ENCODE data around the gene GMDS.

The GMDS gene

GRCh38 chr6:1595271-1596087 is 649.9 kb downstream of the GMDS start:
- H3K4me1 ChIP-seq (ENCODE audit: insufficient read depth, low read length) = peaks cover 13% of the 10 kb centered on the region; the same call in 1 of the 2 replicates
- no peaks in the 10 kb centered on the region for H3K9me3 ChIP-seq (ENCODE audit: control insufficient read depth, insufficient read depth, low read length)
- no peak overlapping the region for H3K9ac ChIP-seq (ENCODE audit: low read depth, low read length)
- no peaks in the 10 kb centered on the region for H3K36me3 ChIP-seq (ENCODE audit: insufficient read depth, low read length)

- Histone ChIP-seq H3K9ac (ENCODE audit: low read depth, low read length) (no peak overlapping the region), H3K9me3 (ENCODE audit: control insufficient read depth, insufficient read depth, low read length) (no peaks in the 10 kb centered on the region), H3K36me3 (ENCODE audit: insufficient read depth, low read length) (no peaks in the 10 kb centered on the region), H3K4me1 (ENCODE audit: insufficient read depth, low read length) (peaks cover 13% of the 10 kb centered on the region; the same call in 1 of the 2 replicates)
Measured at GRCh38 chr6:1594445-1595200, 650.8 kb downstream of the GMDS start.

- Histone ChIP-seq H3K9me3 (ENCODE audit: control insufficient read depth, insufficient read depth, low read length) (no peaks in the 10 kb centered on the region), H3K4me1 (ENCODE audit: insufficient read depth, low read length) (peaks cover 13% of the 10 kb centered on the region; the same call in 1 of the 2 replicates), H3K36me3 (ENCODE audit: insufficient read depth, low read length) (no peaks in the 10 kb centered on the region), H3K9ac (ENCODE audit: low read depth, low read length) (no peak overlapping the region)
Measured at GRCh38 chr6:1593958-1594314, 651.5 kb downstream of the GMDS start.

DNA sequence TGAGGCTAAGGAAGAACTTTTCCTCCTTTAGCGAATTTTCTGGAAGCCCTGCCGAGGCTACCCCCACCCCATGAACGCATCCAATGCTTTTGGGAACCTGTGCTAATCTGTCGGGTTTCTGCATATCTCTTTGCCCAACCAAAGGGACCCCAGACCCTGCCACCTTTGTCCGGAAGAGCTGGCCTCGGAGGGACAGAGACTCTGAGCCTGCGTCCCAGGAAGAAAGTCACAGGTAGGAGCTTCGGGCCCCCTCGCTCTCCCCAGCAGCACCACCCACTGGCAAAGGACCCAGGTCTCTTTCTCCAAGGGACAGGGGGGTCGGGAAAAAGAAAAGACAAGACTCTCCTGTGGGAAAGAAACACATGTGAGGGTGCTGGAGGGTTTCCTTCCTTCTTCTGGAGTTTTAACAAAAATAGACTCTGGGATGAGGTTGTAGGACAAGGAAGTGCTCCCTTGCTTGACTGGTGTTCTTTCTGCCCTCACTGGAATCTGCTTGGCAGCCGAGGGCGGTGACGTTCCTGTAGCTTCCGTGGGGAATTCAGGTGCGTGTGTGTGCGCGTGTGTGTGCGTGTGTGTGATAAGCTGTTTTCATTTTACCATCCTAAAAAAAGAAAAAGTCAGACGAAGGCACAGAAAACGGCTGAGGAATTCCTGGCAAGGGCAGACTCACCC is 652.0 kb downstream of the GMDS start:
- no peak overlapping the region for H3K9ac ChIP-seq (ENCODE audit: low read depth, low read length)
- H3K4me1 ChIP-seq (ENCODE audit: insufficient read depth, low read length) = peaks cover 13% of the 10 kb centered on the region; the same call in 1 of the 2 replicates
- no peaks in the 10 kb centered on the region for H3K36me3 ChIP-seq (ENCODE audit: insufficient read depth, low read length)
- no peaks in the 10 kb centered on the region for H3K9me3 ChIP-seq (ENCODE audit: control insufficient read depth, insufficient read depth, low read length)

DNA sequence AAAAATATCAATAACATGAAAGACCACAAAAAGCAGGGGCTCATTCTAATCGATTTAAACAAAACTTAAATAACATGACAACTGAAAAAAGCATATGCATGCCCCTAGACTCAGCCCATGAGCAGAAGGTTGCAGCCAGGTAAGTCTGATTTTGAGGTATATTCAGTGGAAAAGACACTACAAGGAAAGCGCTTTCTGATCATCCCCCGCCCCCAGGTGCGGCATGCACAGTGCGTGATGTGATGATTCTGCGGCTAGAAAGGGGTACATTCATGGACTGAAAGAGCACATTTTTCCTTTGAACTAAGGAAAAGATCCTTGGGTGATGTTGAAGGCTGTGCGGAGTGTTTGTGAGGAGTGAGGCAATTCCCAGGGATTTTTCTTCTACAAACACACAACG is 652.6 kb downstream of the GMDS start:
- Histone ChIP-seq H3K9ac (ENCODE audit: low read depth, low read length) (no peak overlapping the region), H3K9me3 (ENCODE audit: control insufficient read depth, insufficient read depth, low read length) (no peaks in the 10 kb centered on the region), H3K4me1 (ENCODE audit: insufficient read depth, low read length) (peaks cover 11% of the 10 kb centered on the region; the same call in 1 of the 2 replicates), H3K36me3 (ENCODE audit: insufficient read depth, low read length) (no peaks in the 10 kb centered on the region)

- Histone ChIP-seq H3K9me3 (ENCODE audit: control insufficient read depth, insufficient read depth, low read length) (no peaks in the 10 kb centered on the region), H3K36me3 (ENCODE audit: insufficient read depth, low read length) (no peaks in the 10 kb centered on the region), H3K9ac (ENCODE audit: low read depth, low read length) (no peak overlapping the region), H3K4me1 (ENCODE audit: insufficient read depth, low read length) (peaks cover 9% of the 10 kb centered on the region; the same call in 1 of the 2 replicates)
Measured at GRCh38 chr6:1591926-1592325, 653.5 kb downstream of the GMDS start.

GRCh38 chr6:1591243-1591642 is 654.2 kb downstream of the GMDS start:
- H3K4me1 ChIP-seq (ENCODE audit: insufficient read depth, low read length) = 0 out of 2 replicates have a peak, but pooled peaks cover 3% of the 10 kb centered on the region

GRCh38 chr6:1590580-1590979 is 654.8 kb downstream of the GMDS start:
- H3K36me3 ChIP-seq (ENCODE audit: insufficient read depth, low read length) = no peaks in the 10 kb centered on the region
- H3K4me1 ChIP-seq (ENCODE audit: insufficient read depth, low read length) = no peaks in the 10 kb centered on the region
- no peak overlapping the region for H3K9ac ChIP-seq (ENCODE audit: low read depth, low read length)
- no peaks in the 10 kb centered on the region for H3K9me3 ChIP-seq (ENCODE audit: control insufficient read depth, insufficient read depth, low read length)

More at GRCh38 chr6:1591243-1591642, 654.2 kb downstream of the GMDS start:
- no peak overlapping the region for H3K9ac ChIP-seq (ENCODE audit: low read depth, low read length)
- H3K36me3 ChIP-seq (ENCODE audit: insufficient read depth, low read length) = no peaks in the 10 kb centered on the region
- no peaks in the 10 kb centered on the region for H3K9me3 ChIP-seq (ENCODE audit: control insufficient read depth, insufficient read depth, low read length)

- no peaks in the 10 kb centered on the region for H3K4me1 ChIP-seq (ENCODE audit: insufficient read depth, low read length)
- H3K9me3 ChIP-seq (ENCODE audit: control insufficient read depth, insufficient read depth, low read length) = no peaks in the 10 kb centered on the region
Measured at GRCh38 chr6:1589208-1589607, 656.2 kb downstream of the GMDS start.

DNA sequence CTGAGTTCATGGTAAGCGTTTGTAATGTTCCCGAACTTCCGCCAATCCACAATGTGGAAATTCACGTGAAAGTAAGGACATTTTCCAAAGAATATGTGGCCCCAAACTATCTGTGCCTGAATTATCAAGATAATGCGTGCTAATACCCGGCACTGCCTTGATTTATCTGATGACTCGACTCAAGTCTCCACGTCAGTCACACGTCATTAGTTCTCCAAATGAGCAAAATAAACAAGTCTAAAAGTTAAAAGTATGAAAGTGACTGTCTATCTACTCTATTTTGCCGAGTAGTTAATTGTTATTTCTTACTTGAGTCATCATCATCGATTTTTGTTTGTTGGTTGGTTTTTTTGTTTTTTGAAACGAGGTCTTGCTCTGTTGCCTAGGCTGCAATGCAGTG is 657.4 kb downstream of the GMDS start:
- no peak overlapping the region for H3K9ac ChIP-seq (ENCODE audit: low read depth, low read length)
- no peaks in the 10 kb centered on the region for H3K4me1 ChIP-seq (ENCODE audit: insufficient read depth, low read length)
- no peaks in the 10 kb centered on the region for H3K36me3 ChIP-seq (ENCODE audit: insufficient read depth, low read length)

More at GRCh38 chr6:1589208-1589607, 656.2 kb downstream of the GMDS start:
- Histone ChIP-seq H3K9ac (ENCODE audit: low read depth, low read length) (no peak overlapping the region), H3K36me3 (ENCODE audit: insufficient read depth, low read length) (no peaks in the 10 kb centered on the region)

DNA sequence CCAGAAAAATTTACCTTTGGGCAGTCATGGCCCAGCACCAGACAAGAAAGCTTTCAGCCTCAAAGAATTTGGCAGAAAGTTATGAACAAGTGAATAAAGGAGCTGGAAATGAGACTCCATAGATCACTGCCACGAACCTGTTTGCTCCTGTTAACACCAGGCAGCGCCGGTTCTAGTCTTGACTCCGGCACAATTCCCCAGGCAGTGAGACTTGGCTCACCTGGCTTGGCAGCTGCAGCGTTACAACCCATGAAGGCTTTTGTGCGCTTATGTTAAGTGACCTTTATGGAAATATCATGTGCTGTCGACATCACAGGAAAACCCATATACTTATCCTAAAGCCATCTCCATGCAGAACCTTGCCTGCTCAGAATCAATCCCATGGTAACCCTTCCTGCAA is 657.9 kb downstream of the GMDS start:
- Histone ChIP-seq H3K9me3 (ENCODE audit: control insufficient read depth, insufficient read depth, low read length) (no peaks in the 10 kb centered on the region), H3K36me3 (ENCODE audit: insufficient read depth, low read length) (no peaks in the 10 kb centered on the region), H3K4me1 (ENCODE audit: insufficient read depth, low read length) (no peaks in the 10 kb centered on the region), H3K9ac (ENCODE audit: low read depth, low read length) (no peak overlapping the region)

More for the DNA sequence above, 657.4 kb downstream of the GMDS start:
- H3K9me3 ChIP-seq (ENCODE audit: control insufficient read depth, insufficient read depth, low read length) = no peaks in the 10 kb centered on the region

GRCh38 chr6:1586861-1587450 is 658.4 kb downstream of the GMDS start:
- H3K4me1 ChIP-seq (ENCODE audit: insufficient read depth, low read length) = no peaks in the 10 kb centered on the region
- H3K9me3 ChIP-seq (ENCODE audit: control insufficient read depth, insufficient read depth, low read length) = no peaks in the 10 kb centered on the region
- no peak overlapping the region for H3K9ac ChIP-seq (ENCODE audit: low read depth, low read length)
- no peaks in the 10 kb centered on the region for H3K36me3 ChIP-seq (ENCODE audit: insufficient read depth, low read length)

- no peaks in the 10 kb centered on the region for H3K4me1 ChIP-seq (ENCODE audit: insufficient read depth, low read length)
- H3K36me3 ChIP-seq (ENCODE audit: insufficient read depth, low read length) = no peaks in the 10 kb centered on the region
- no peak overlapping the region for H3K9ac ChIP-seq (ENCODE audit: low read depth, low read length)
- no peaks in the 10 kb centered on the region for H3K9me3 ChIP-seq (ENCODE audit: control insufficient read depth, insufficient read depth, low read length)
Measured at GRCh38 chr6:1586256-1586655, 659.1 kb downstream of the GMDS start.

DNA sequence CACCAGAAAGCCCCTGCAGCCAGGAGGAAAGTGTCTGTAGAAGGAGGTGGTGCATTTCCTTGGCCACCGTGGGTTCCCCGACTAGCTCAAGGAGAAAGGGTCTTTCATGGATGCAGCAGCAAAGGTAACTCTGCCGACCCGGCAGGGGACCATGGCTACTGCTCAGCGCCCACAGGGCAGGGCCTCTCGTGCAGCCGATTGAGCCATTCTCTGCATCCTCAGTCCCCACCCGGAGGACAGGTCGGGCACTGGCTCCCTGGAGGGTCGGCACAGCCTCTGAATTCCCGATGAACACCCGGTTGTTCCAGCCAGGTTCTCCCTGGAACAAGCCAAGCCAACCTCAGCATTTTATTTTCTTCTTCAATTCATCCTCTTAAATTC is 659.7 kb downstream of the GMDS start:
- Histone ChIP-seq H3K9me3 (ENCODE audit: control insufficient read depth, insufficient read depth, low read length) (no peaks in the 10 kb centered on the region), H3K9ac (ENCODE audit: low read depth, low read length) (no peak overlapping the region)

More for the DNA sequence above, 659.7 kb downstream of the GMDS start:
- H3K36me3 ChIP-seq (ENCODE audit: insufficient read depth, low read length) = no peaks in the 10 kb centered on the region
- H3K4me1 ChIP-seq (ENCODE audit: insufficient read depth, low read length) = no peaks in the 10 kb centered on the region
